ENCODE measurements around the gene CAPN9.

- TF ChIP-seq POLR2A (IDR thresholded peaks at IDR 0.05; ENCODE audit: low read length) (no peak), GATA1 (IDR thresholded peaks at IDR 0.05; ENCODE audit: low read depth, low read length) (no peak)
Observed at GRCh38 chr1:230816018-230816417, 68.8 kb downstream of the CAPN9 start.
